CD14-positive monocyte (primary cell): Measurements from ENCODE around the gene VPS35. TPM values are rescaled to one million over a fixed set of nuclear protein-coding genes. Genes with fewer than 3 reads are reported as not detected.

Experiments
- DNase-seq, 3 donors: peaks; one replicate each; pipeline ENCODE4 v3.0.0-alpha.2; 2011 to 2022
- H2AFZ ChIP-seq: 2 replicates; pipeline ENCODE4 v1.6.0; 2012; ENCODE audit warnings: mild to moderate bottlenecking, low read depth, low read length, inconsistent platforms; ENCODE audit not compliant: insufficient read depth, poor library complexity, severe bottlenecking
- H3K27ac ChIP-seq, 2 donors: 1 replicate in 1 of 2; 2 replicates in 1 of 2; pipeline ENCODE4 v1.5.1; 2012 to 2013; ENCODE audit warnings: low read length in 2 of 2, control low read depth in 1 of 2, inconsistent platforms in 1 of 2, low read depth in 1 of 2, mild to moderate bottlenecking in 1 of 2
- H3K27me3 ChIP-seq, 2 donors: one replicate each; pipeline versions ENCODE4 v1.6.0 to v1.6.1; 2011 to 2013; ENCODE audit warnings: low read length in 2 of 2; ENCODE audit not compliant: control insufficient read depth in 2 of 2, insufficient read depth in 2 of 2
- H3K36me3 ChIP-seq, 2 donors: replicated peaks in 1 of 2; 1 replicate in 1 of 2; 2 replicates in 1 of 2; pipeline versions ENCODE4 v1.5.1 to v1.6.1; 2012 to 2013; ENCODE audit warnings: low read length in 2 of 2, control low read depth in 1 of 2, inconsistent platforms in 1 of 2, mild to moderate bottlenecking in 1 of 2; ENCODE audit not compliant: insufficient read depth in 2 of 2, control insufficient read depth in 1 of 2
- H3K4me1 ChIP-seq, 2 donors: 1 replicate in 1 of 2; 2 replicates in 1 of 2; pipeline versions ENCODE4 v1.5.1 to v1.6.1; 2012 to 2013; ENCODE audit warnings: low read length in 2 of 2, control low read depth in 1 of 2, inconsistent platforms in 1 of 2, mild to moderate bottlenecking in 1 of 2, moderate library complexity in 1 of 2; ENCODE audit not compliant: insufficient read depth in 2 of 2, control insufficient read depth in 1 of 2
- H3K4me2 ChIP-seq: replicated peaks from 2 replicates; pipeline ENCODE3; 2012; ENCODE audit warnings: low read length, moderate library complexity, mild to moderate bottlenecking; ENCODE audit not compliant: poor library complexity, severe bottlenecking; ENCODE audit errors: extremely low read depth
- H3K4me3 ChIP-seq, 3 experiments: fragments of 200-600 bp in 1 of 3; sonication (generic) in 1 of 3; replicated peaks in 1 of 3; 1 replicate in 2 of 3; 2 replicates in 1 of 3; pipeline ENCODE4 v1.5.1; 2011 to 2013; ENCODE audit warnings: low read length in 3 of 3, mild to moderate bottlenecking in 3 of 3, control low read depth in 2 of 3, low read depth in 2 of 3, inconsistent platforms in 1 of 3, moderate library complexity in 1 of 3
- H3K79me2 ChIP-seq: 2 replicates; pipeline ENCODE4 v1.6.0; 2012; ENCODE audit warnings: mild to moderate bottlenecking, control low read depth, inconsistent platforms, low read length, moderate library complexity; ENCODE audit not compliant: insufficient read depth
- H3K9ac ChIP-seq: 2 replicates; pipeline ENCODE4 v1.6.0; 2017; ENCODE audit warnings: low read length, mild to moderate bottlenecking; ENCODE audit not compliant: insufficient read depth, poor library complexity, severe bottlenecking
- H3K9me3 ChIP-seq, 2 donors: replicated peaks in 1 of 2; 1 replicate in 1 of 2; 2 replicates in 1 of 2; pipeline versions ENCODE4 v1.5.1 to v1.6.1; 2012 to 2013; ENCODE audit warnings: low read length in 2 of 2, control low read depth in 1 of 2; ENCODE audit not compliant: control insufficient read depth in 1 of 2, insufficient read depth in 1 of 2
- H4K20me1 ChIP-seq: 2 replicates; pipeline ENCODE4 v1.6.0; 2012; ENCODE audit warnings: mild to moderate bottlenecking, low read length, control low read depth, moderate library complexity; ENCODE audit not compliant: insufficient read depth
- H3K27ac Mint-ChIP-seq, 7 donors: one replicate each; pipeline ENCODE4 v1.8.0; 2020; ENCODE audit warnings: mild to moderate bottlenecking in 7 of 7, mixed read lengths in 7 of 7, moderate library complexity in 6 of 7, inconsistent platforms in 2 of 7
- H3K27me3 Mint-ChIP-seq, 3 donors: one replicate each; pipeline ENCODE4 v1.8.0; 2021 to 2022; ENCODE audit warnings: low read depth in 3 of 3, mild to moderate bottlenecking in 3 of 3, mixed read lengths in 3 of 3, moderate library complexity in 3 of 3, inconsistent platforms in 1 of 3
- H3K36me3 Mint-ChIP-seq, 2 donors: one replicate each; pipeline ENCODE4 v1.8.0; 2020; ENCODE audit warnings: mixed read lengths in 2 of 2, inconsistent platforms in 1 of 2, mild to moderate bottlenecking in 1 of 2
- H3K4me1 Mint-ChIP-seq: one replicate; pipeline ENCODE4 v1.8.0; 2020; ENCODE audit warnings: mild to moderate bottlenecking, mixed read lengths
- H3K4me3 Mint-ChIP-seq, 2 donors: one replicate each; pipeline ENCODE4 v1.8.0; 2020; ENCODE audit warnings: mild to moderate bottlenecking in 2 of 2, mixed read lengths in 2 of 2, moderate library complexity in 1 of 2
- H3K9me3 Mint-ChIP-seq, 7 donors: one replicate each; pipeline ENCODE4 v1.8.0; 2020 to 2022; ENCODE audit warnings: mixed read lengths in 7 of 7, mild to moderate bottlenecking in 6 of 7, moderate library complexity in 6 of 7, inconsistent platforms in 2 of 7
- WGBS: methylation state at CpG from one replicate; pipeline ENCODE4 v1.1.5; 2013; ENCODE audit warnings: missing lambda C conversion rate; ENCODE audit not compliant: insufficient coverage; 5-methylcytosine and 5-hydroxymethylcytosine counted together
- intact Hi-C, 2 donors: fragments of 100-400 bp; cut with micrococcal nuclease; formaldehyde crosslinking; loops; one replicate each; pipeline versions ENCODE4 v1.15.0 to v1.15.1; 2023
- polyA plus RNA-seq, 3 donors: library from polyadenylated mRNA; depleted of rRNA in 1 of 3; unstranded in 2 of 3; stranded (reverse) in 1 of 3; fragments of 300-500 nt in 2 of 3; fragments of >200 nt in 1 of 3; fragmentation: Illumina TruSeq in 2 of 3; gene quantifications; 1 replicate in 2 of 3; 2 replicates in 1 of 3; pipeline ENCODE4 v1.2.3, GENCODE V29; 2012 to 2021
- TF ChIP-seq, protein P1 (sequence below): fragments of 200-600 bp; IDR thresholded peaks from one replicate; pipeline ENCODE4 v1.8.0; 2022; ENCODE audit warnings: antibody characterized with exemption, mild to moderate bottlenecking

VPS35 gene
- polyA plus RNA-seq, 3 donors: 14.6 to 130 (median 113) TPM

DNA sequence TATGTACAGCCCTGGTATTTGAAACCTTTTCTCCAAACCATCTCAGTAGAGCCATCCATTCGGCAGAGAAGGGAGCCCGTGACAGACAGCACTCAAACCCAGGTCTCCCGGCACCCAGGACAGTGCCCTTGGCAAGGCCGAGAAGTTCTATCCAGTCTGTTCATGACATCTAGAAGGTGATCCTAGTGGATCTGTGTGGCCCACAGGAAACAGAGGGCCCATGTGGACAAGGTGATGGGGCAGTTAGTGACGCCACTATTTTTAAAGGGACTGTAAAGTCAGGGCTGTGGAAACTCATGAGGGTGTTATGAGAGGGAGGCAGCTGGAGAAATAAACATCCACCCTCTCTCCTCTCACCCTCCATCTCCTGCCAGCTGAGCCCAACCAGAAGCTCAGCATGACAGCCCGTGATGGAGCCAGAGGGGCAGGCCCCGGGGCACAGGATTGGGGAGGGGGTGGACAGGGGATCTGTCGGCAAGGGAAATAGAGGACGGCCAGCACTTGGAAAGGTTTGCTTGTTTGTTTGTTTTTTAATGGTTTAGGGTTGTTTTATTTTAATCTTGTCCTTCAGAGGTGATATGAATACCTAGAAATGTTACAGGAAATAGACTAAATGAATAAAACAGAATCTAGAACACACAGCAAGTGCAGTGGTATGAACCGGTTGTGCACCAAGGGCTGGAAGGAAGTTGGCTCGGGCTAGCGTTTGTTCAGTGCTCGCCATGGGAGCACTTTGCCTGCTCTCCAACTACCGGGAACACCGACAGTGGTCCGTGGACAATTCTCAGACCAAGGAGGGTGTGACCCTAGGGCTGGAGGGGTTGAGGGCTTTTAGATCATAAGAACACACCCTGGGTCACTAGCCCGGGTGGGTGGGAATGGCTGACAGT lies 42.1 kb upstream of the VPS35 start:
- WGBS: 83% methylated on average over 11 of the region's 17 CpGs
- Mint-ChIP-seq H3K9me3 (peaks cover 0 to 3% (median 0%) of the 10 kb centered on the region in 7 donors), H3K36me3 (peaks cover 0 to 2% of the 10 kb centered on the region in 2 donors), H3K4me1 (no peaks in the 10 kb centered on the region), H3K27ac (no peak overlapping the region), H3K4me3 (no peak overlapping the region), H3K27me3 (peaks cover 0 to 1% (median 0%) of the 10 kb centered on the region in 3 donors)
- Histone ChIP-seq H3K4me3 (no peak overlapping the region), H3K9me3 (peaks cover 0 to 2% of the 10 kb centered on the region in 2 donors), H3K9ac (no peak overlapping the region), H3K79me2 (no peaks in the 10 kb centered on the region), H3K36me3 (no peaks in the 10 kb centered on the region), H3K27me3 (no peaks in the 10 kb centered on the region), H3K4me2 (no peak overlapping the region), H4K20me1 (no peaks in the 10 kb centered on the region), H3K4me1 (no peaks in the 10 kb centered on the region), H3K27ac (no peak overlapping the region), H2AFZ (no peak overlapping the region)
- DNase-seq: no peak
- intact Hi-C loops: no loop called here
- TF ChIP-seq, protein P1, sequence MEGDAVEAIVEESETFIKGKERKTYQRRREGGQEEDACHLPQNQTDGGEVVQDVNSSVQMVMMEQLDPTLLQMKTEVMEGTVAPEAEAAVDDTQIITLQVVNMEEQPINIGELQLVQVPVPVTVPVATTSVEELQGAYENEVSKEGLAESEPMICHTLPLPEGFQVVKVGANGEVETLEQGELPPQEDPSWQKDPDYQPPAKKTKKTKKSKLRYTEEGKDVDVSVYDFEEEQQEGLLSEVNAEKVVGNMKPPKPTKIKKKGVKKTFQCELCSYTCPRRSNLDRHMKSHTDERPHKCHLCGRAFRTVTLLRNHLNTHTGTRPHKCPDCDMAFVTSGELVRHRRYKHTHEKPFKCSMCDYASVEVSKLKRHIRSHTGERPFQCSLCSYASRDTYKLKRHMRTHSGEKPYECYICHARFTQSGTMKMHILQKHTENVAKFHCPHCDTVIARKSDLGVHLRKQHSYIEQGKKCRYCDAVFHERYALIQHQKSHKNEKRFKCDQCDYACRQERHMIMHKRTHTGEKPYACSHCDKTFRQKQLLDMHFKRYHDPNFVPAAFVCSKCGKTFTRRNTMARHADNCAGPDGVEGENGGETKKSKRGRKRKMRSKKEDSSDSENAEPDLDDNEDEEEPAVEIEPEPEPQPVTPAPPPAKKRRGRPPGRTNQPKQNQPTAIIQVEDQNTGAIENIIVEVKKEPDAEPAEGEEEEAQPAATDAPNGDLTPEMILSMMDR: no peak

- H3K27ac Mint-ChIP-seq: peak overlapping the region in 1 of 7 donors; percentile 28
- Histone ChIP-seq H3K9ac (no peak overlapping the region), H3K4me1 (no peaks in the 10 kb centered on the region), H3K79me2 (no peaks in the 10 kb centered on the region), H3K4me3 (no peak overlapping the region), H4K20me1 (no peaks in the 10 kb centered on the region), H3K9me3 (peaks cover 0 to 2% of the 10 kb centered on the region in 2 donors), H3K27ac (no peak overlapping the region), H3K36me3 (no peaks in the 10 kb centered on the region), H3K4me2 (no peak overlapping the region), H3K27me3 (no peaks in the 10 kb centered on the region), H2AFZ (no peak overlapping the region)
- peaks cover 0 to 1% (median 0%) of the 10 kb centered on the region in 3 donors for H3K27me3 Mint-ChIP-seq
- H3K36me3 Mint-ChIP-seq: peaks cover 0 to 2% of the 10 kb centered on the region in 2 donors
- WGBS: 98% methylated on average over 8 of the region's 8 CpGs
- H3K4me1 Mint-ChIP-seq: no peaks in the 10 kb centered on the region
- peaks cover 0 to 9% (median 4%) of the 10 kb centered on the region in 7 donors for H3K9me3 Mint-ChIP-seq
- intact Hi-C loops: no loop called here
- TF ChIP-seq, protein P1: no peak
- no peak for DNase-seq
- no peak overlapping the region for H3K4me3 Mint-ChIP-seq
These were observed 41.1 kb upstream of the VPS35 start for GRCh38 chr16:46730126-46730525.
